ENCODE measurements around the gene NPPA. TPM values are rescaled to one million over a fixed set of nuclear protein-coding genes. Genes with fewer than 3 reads are reported as not detected.

The NPPA gene
- polyA plus RNA-seq, 1 of the 3 experiments (the other 2 are of a cell fraction) = not detected

- H4K20me1 ChIP-seq (ENCODE audit: insufficient read depth) = no peaks in the 10 kb centered on the region
- no peaks in the 10 kb centered on the region for H3K4me1 ChIP-seq (ENCODE audit: control insufficient read depth in 1 of 2, insufficient read depth in 2 of 2, low read depth in 1 of 2, low read length in 1 of 2)
- no peak overlapping the region for H3K9ac ChIP-seq
- no peaks in the 10 kb centered on the region for H3K79me2 ChIP-seq (ENCODE audit: insufficient read depth)
- H3K9me3 ChIP-seq = no peaks in the 10 kb centered on the region
- TF ChIP-seq YY1 (IDR thresholded peaks at IDR 0.05; ENCODE audit: low read depth) = no peak
- no peak for TF ChIP-seq RFX5 (IDR thresholded peaks at IDR 0.05; ENCODE audit: low read length)
- no peak for TF ChIP-seq FOXM1 (IDR thresholded peaks at IDR 0.05; ENCODE audit: low read depth)
- TF ChIP-seq POLR2AphosphoS5 (IDR thresholded peaks at IDR 0.05; ENCODE audit: low read depth, low read length) = no peak
- TF ChIP-seq EP300 (IDR thresholded peaks at IDR 0.05; ENCODE audit: borderline replicate concordance in 1 of 2, low read depth in 1 of 2, low read length in 1 of 2) = no peak
- no peak for TF ChIP-seq MXI1 (IDR thresholded peaks at IDR 0.05; ENCODE audit: low read depth, low read length)
- no peak for TF ChIP-seq USF1 (IDR thresholded peaks at IDR 0.05; ENCODE audit: borderline replicate concordance, low read depth)
- TF ChIP-seq, protein P1, sequence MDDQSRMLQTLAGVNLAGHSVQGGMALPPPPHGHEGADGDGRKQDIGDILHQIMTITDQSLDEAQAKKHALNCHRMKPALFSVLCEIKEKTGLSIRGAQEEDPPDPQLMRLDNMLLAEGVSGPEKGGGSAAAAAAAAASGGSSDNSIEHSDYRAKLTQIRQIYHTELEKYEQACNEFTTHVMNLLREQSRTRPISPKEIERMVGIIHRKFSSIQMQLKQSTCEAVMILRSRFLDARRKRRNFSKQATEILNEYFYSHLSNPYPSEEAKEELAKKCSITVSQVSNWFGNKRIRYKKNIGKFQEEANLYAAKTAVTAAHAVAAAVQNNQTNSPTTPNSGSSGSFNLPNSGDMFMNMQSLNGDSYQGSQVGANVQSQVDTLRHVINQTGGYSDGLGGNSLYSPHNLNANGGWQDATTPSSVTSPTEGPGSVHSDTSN (IDR thresholded peaks at IDR 0.05) = no peak
- no peak for TF ChIP-seq RAD21 (IDR thresholded peaks at IDR 0.05; ENCODE audit: low read length)
- TF ChIP-seq TCF12 (IDR thresholded peaks at IDR 0.05) = no peak
- H3K9me2 ChIP-seq = no peaks in the 10 kb centered on the region
- no peak overlapping the region for H2AFZ ChIP-seq (ENCODE audit: low read depth)
- H3K4me2 ChIP-seq = no peak overlapping the region
- H3F3A ChIP-seq (replicated peaks; ENCODE audit: insufficient read depth) = no peaks in the 10 kb centered on the region
- CTCF ChIA-PET = interaction anchor here (1.0 to 1.6 kb wide), 3 partner anchors 10 to 65 kb away, joined by 3 to 11 read pairs (median 3); no protein-coding TSS in a partner anchor
- DNase-seq = no peak
- WGBS (ENCODE audit: low lambda C conversion rate) = 97% methylated on average over 17 of the region's 19 CpGs
- H3K4me3 ChIP-seq (ENCODE audit: low read depth in 2 of 2, low read length in 1 of 2) = no peak overlapping the region
- H3K27me3 ChIP-seq (ENCODE audit: insufficient read depth) = no peaks in the 10 kb centered on the region
- POLR2A ChIA-PET = no interaction called here
- no peak overlapping the region for H3K27ac ChIP-seq (ENCODE audit: low read depth in 2 of 2, low read length in 1 of 2)
- peaks cover 19 to 74% of the 10 kb centered on the region in 2 experiments for H3K36me3 ChIP-seq (replicated peaks in 1 of 2; ENCODE audit: control insufficient read depth in 1 of 2, insufficient read depth in 2 of 2, low read length in 1 of 2)
Measured at GRCh38 chr1:11828511-11828910, 19.1 kb downstream of the NPPA start.

- no peaks in the 10 kb centered on the region for H3K9me3 ChIP-seq
- no peak overlapping the region for H3K9ac ChIP-seq
- peaks cover 15 to 68% of the 10 kb centered on the region in 2 experiments for H3K36me3 ChIP-seq (replicated peaks in 1 of 2; ENCODE audit: control insufficient read depth in 1 of 2, insufficient read depth in 2 of 2, low read length in 1 of 2)
- no peak overlapping the region for H2AFZ ChIP-seq (ENCODE audit: low read depth)
- no peaks in the 10 kb centered on the region for H3K9me2 ChIP-seq
- H3K4me3 ChIP-seq (ENCODE audit: low read depth in 2 of 2, low read length in 1 of 2) = no peak overlapping the region
- ChIA-PET CTCF (interaction anchor here (6.4 kb wide), 1 partner anchor 13 kb away, joined by 29 read pairs; no protein-coding TSS in a partner anchor), POLR2A (no interaction called here)
- no peak for DNase-seq
- no peaks in the 10 kb centered on the region for H3K4me1 ChIP-seq (ENCODE audit: control insufficient read depth in 1 of 2, insufficient read depth in 2 of 2, low read depth in 1 of 2, low read length in 1 of 2)
- H3K27ac ChIP-seq (ENCODE audit: low read depth in 2 of 2, low read length in 1 of 2) = no peak overlapping the region
- H3K4me2 ChIP-seq = no peak overlapping the region
- no peaks in the 10 kb centered on the region for H4K20me1 ChIP-seq (ENCODE audit: insufficient read depth)
- H3K27me3 ChIP-seq (ENCODE audit: insufficient read depth) = no peaks in the 10 kb centered on the region
- WGBS (ENCODE audit: low lambda C conversion rate) = 93% methylated on average over 9 of the region's 9 CpGs
- H3F3A ChIP-seq (replicated peaks; ENCODE audit: insufficient read depth) = no peaks in the 10 kb centered on the region
- no peaks in the 10 kb centered on the region for H3K79me2 ChIP-seq (ENCODE audit: insufficient read depth)
- TF ChIP-seq GABPA (IDR thresholded peaks at IDR 0.05; ENCODE audit: low read depth) (no peak), TCF12 (IDR thresholded peaks at IDR 0.05) (no peak), FOXM1 (IDR thresholded peaks at IDR 0.05; ENCODE audit: low read depth) (no peak), SMC3 (IDR thresholded peaks at IDR 0.05; ENCODE audit: low read depth, low read length) (no peak), MXI1 (IDR thresholded peaks at IDR 0.05; ENCODE audit: low read depth, low read length) (no peak), TEAD4 (IDR thresholded peaks at IDR 0.05; ENCODE audit: borderline replicate concordance, insufficient read depth) (no peak), REST (IDR thresholded peaks at IDR 0.05; ENCODE audit: low read depth, low read length) (no peak), NFIC (IDR thresholded peaks at IDR 0.05; ENCODE audit: borderline replicate concordance) (no peak), MEF2A (IDR thresholded peaks at IDR 0.05; ENCODE audit: borderline replicate concordance, low read depth) (no peak), RFX5 (IDR thresholded peaks at IDR 0.05; ENCODE audit: low read length) (no peak), RCOR1 (IDR thresholded peaks at IDR 0.05; ENCODE audit: low read length) (no peak), TAF1 (IDR thresholded peaks at IDR 0.05; ENCODE audit: borderline replicate concordance, low read depth, low read length) (no peak), RAD21 (IDR thresholded peaks at IDR 0.05; ENCODE audit: low read length) (no peak), RXRA (IDR thresholded peaks at IDR 0.05; ENCODE audit: borderline replicate concordance, low read depth) (no peak), GATA2 (CRISPR knock-in tag; IDR thresholded peaks at IDR 0.05) (no peak)
- TF ChIP-seq, protein P2, sequence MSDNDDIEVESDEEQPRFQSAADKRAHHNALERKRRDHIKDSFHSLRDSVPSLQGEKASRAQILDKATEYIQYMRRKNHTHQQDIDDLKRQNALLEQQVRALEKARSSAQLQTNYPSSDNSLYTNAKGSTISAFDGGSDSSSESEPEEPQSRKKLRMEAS (IDR thresholded peaks at IDR 0.05; ENCODE audit: low read depth) = no peak
- TF ChIP-seq, protein P3, sequence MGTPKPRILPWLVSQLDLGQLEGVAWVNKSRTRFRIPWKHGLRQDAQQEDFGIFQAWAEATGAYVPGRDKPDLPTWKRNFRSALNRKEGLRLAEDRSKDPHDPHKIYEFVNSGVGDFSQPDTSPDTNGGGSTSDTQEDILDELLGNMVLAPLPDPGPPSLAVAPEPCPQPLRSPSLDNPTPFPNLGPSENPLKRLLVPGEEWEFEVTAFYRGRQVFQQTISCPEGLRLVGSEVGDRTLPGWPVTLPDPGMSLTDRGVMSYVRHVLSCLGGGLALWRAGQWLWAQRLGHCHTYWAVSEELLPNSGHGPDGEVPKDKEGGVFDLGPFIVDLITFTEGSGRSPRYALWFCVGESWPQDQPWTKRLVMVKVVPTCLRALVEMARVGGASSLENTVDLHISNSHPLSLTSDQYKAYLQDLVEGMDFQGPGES (IDR thresholded peaks at IDR 0.05; ENCODE audit: low read depth, low read length) = no peak
Measured at GRCh38 chr1:11826946-11827345, 20.6 kb downstream of the NPPA start.

All from SK-N-SH (cell line).